HG03442 (cell line): Measurements from ENCODE around the gene KLHL33.
"Not testable (repeated sequence)": the region's sequence is repeated elsewhere in the genome, so short reads cannot be mapped to it uniquely, and the experiment has no call there.

Experiments
- ATAC-seq: cut with Tn5 transposase; IDR thresholded peaks from one replicate; pipeline ENCODE4 v1.9.1; 2021; ENCODE audit warnings: mild to moderate bottlenecking, moderate library complexity; ENCODE audit not compliant: unreplicated experiment

KLHL33 gene

DNA sequence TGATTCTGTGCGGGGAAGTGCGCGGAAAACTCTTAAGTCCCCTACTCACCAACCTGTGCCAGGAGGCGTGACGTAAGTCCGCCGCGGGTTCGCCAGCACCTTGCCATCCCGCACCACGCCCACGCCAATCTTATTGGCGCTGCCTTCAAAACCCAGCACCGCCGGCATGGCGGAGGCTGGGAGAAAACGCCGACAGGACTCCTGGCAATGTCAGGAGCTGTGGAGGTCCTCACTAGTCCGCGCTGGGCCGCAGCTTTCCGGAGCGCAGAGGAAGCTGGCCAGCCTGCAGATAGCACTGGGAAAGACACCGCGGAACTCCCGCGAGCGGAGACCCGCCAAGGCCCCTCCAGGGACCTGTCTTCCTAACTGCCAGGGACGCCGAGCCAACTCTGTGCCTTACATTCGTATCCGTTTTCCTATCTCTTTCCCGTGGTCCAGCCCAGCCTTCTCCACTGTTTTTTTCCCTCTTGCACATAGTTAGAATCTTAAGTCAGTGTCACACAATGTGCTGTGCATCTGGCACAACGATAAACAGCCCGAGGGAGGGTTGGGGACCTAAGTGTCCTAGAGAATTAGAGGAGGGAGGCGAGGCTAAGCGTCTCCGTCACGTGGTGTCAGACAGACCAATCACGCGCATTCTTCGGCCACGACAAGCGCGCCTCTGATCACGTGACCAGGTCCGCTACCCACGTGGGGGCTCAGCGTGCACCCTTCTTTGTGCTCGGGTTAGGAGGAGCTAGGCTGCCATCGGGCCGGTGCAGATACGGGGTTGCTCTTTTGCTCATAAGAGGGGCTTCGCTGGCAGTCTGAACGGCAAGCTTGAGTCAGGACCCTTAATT is 18.8 kb upstream of the KLHL33 start, which contains the start of the genes APEX1 and OSGEP:
Gene APEX1 (plus strand): TSS at position 711 of the 839 bp plus-strand sequence. CDS start 420 bp downstream, outside the sequence.
Gene OSGEP (minus strand): TSS at position 297 of the 839 bp plus-strand sequence. CDS start 129 bp downstream, at position 168.
- peak; percentile 89 for ATAC-seq

DNA sequence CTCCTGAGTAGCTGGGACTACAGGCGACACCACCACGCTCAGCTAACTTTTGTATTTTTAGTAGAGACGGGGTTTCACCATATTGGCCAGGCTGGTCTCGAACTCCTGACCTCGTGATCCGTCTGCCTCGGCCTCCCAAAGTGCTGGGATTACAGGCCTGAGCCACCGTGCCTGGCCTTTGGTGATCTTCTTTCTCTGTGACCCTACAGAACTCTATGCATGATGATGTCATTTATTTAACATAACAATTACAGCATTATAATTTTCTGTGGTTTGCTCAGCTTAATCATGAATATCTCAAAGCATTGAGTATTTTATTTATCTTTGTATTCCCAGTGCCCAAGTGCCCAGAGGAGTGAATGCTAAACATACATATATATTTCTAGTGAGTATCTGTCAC is 16.9 kb upstream of the KLHL33 start:
- not testable (repeated sequence) for ATAC-seq

DNA sequence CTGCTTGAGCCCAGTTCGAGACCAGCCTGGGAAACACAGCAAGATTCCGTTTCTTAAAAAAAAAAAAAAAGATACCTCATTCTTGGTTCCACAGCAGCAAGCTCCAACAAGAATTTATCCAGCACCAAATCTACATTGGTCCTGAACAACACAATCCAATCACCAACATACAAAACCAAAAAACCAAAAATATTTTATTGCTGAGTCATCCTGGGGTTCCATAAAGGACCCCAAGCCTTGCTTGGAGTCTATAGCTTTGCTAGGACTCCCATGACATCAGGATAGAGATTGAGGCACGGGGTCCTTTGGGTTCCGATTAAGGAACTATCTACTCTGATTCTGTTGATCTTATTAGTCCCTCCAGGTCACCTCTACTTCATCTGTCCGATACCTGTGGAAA is 10.9 kb upstream of the KLHL33 start:
- ATAC-seq: no peak

DNA sequence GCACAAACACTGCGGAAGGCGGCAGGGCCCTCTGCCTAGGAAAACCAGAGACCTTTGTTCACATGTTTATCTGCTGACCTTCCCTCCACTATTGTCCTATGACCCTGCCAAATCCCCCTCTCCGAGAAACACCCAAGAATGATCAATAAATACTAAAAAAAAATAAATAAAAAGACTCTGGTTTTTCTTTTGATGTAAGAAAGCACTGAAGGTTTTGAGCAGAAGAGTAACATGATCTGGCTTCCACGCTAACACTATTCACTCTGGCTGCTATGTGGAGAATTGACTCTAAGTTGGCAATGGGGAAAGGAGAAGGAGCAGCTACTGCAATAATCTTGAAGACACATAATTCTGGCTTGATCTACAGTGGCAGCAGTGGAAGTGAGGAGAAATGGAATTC is 7.7 kb upstream of the KLHL33 start:
- ATAC-seq: not testable (repeated sequence)

DNA sequence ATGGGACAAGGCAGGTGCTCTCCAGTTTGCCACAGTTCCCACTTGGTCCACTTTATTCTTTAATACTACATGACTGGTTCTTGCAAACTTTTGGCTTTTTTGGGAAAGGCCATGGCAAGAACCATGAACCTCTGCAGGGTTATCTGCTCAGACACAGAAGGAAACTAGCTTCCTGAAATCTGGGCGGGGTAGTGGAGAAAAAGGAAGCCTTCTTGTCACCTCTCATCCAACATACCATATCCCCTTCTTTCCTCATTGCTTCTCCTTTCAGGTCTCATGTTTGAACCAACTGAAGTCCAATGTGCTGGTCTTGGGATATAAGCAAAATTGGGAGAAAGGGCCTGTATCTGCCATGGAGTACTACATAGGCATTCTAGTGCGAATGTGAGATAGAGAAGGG is 5.5 kb upstream of the KLHL33 start:
- ATAC-seq: no peak

DNA sequence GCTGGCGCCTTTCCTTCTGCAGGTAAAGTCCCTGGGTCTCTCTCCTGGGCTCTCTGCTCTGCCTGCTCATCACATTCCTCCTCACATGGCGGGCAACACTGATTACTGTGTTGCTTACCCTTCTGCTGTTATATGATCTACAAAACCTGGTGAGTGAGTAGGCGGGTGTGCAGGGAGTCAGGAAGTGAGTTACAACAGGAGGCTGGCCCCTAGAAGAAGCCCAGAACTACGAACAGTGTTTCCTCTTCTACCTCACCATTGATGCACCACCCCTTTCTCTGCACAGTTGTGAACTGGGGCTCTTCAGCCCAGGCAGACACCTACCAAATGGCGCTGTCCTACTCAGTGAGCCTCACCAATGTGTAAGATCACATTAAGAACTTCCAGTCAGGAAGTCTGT is 4.9 kb upstream of the KLHL33 start:
- peak; percentile 87 for ATAC-seq

DNA sequence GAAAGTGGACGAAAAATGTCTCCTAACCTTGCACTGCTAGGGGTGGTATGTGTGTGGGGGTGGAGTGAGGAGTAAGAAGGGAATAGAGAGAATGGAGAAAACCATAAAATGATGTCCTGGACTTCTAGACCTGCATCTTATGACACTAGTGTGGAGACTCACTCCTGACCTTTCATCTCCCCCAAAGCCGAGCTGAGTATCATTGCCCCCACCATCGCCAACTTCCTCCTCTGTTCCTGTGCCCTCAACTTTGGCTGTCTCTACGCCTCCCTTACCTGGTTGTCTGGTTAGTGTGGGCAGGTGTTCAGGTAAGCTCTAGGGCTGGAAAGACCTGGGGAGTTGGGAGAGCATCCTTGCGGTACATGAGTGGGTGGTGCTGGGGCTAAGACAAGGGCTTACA is 4.5 kb upstream of the KLHL33 start:
- ATAC-seq: no peak

DNA sequence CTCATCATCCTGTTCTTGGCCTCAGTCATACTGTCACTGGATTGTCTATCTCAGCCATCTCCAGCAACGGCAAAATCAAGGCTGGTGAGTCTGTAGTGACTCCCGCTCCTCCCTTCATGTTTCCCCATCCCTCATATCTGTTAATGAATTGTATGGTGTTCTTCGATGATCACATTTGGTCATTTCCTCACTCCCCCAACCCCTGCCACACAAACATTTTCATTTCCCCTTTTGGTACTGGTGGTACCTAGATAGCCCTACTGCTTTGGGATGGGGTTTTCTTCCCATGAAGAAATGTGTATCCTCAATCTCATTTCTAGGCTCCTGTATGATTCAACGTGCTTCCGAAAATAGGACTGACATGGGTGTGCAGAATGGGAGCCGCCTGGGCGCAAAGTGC is 2.7 kb upstream of the KLHL33 start:
- ATAC-seq: no peak

DNA sequence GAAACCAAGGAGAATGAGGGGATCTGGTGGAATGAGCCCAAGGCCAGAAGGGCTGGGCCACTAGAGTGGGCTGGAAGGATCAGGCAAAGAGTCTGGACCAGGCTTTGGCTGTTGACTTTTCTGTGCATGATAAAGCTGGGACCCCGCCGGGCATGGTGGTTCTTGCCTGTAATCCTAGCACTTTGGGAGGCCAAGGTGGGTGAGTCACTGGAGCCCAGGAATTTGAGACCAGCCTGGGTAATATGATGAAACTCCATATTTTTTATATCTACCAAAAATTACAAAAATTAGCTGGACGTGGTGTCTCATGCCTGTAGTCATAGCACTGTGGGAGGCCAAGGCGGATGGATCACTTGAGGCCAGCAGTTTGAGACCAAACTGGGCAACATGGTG is 393 bp upstream of the KLHL33 start:
- ATAC-seq: no peak

DNA sequence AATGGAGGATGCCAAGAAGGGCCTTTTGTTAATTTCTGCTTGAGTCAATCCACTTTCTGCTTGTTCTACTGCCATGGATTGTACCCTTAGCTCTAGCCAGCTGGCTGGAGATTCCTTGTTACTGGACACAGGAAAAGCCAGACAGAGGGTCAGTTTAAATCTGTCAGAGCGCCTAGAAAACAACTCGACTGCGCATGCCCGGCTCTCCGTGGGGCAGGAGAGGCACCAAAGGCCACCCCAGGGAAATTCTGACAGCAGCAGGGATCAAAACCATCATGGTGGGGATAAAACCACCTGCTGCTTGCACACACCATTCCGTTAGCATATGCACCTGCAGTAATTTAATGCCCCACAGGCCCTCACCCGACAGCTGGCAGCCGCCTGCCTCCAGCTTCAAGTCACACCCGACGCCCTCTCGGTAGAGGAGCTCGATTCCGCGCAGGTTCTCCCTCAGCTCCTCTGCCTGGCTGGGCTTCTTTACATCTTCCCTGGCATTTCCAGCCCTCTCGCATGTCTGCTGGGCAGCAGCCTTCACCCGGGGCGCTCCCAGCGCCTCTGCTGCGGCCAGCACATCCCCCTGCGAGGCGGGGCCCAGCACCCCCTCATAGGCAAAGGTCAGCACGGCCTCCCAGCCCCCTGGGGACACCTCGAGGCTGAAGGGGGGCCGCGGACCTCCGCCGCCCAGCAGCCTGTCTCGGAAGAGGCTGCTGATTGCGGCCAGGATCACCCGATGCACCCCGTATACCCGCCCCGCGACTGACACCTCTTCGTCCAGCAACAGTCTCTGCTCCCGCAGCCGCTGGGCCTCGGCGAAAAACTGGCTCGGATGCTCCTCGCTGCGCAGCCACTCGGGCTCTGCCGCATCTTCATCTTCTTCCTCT is 1.0 kb downstream of the KLHL33 start:
- ATAC-seq: no peak

DNA sequence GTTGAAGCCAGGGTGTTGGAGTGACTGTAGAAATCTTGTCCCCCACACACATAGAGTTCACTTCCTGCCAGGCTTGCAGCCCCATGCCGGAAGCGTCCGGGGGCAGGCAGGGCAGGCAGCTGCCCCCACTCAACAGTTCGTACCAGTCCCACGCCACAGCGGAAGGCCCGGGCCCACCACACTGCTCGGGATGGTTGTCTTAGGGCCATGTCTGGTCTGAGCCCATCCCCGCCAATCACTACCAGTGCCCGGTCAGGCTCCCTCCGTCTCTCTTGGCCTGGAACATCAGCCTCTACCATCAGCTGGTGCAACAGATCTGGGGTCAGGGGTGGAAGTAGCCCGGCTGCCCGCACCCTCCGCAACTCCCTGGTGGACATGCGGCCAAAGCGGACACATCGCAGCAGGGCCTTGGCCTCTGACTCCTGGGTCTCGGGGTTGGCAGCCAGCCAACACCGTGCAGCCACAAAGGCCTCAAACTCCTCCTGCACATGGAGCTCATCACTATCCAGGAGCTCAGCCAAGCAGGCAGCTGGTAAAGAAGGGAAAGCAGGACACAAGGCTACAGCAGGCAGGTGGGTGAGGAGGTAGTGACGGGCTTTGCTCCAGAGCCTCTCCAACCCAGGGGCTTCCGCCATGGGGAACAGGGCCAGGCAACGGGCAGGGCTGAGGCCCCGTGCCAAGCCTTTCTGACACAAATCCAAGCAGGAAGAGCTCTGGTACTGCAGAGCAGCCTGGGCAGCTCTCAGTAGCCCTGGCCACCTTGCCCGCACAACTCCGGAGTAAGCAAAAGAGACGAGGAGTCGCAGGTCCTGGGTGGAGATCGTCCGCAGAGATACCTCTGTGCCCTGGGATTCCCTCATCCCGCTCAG is 5.9 kb downstream of the KLHL33 start:
- no peak for ATAC-seq

DNA sequence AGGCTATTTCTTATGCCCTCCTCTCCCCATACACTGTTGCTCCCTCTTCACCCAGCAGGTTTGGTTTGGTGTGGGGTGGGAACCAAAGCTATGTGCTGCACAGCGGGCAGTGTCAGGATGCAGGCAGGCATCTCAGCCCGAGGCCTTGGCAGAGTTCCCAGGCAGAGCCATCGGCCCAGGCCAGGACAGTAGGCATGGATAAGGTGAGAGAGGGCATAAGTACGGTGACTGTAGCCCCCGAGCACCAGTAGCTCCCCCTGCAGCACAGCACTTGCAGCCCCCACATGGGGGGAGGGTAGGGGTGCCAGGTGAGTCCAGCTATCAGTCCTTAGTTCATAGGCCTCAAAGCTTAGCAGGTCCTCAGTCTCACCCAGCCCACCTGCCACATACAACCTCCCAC is 7.2 kb downstream of the KLHL33 start:
- ATAC-seq: no peak

DNA sequence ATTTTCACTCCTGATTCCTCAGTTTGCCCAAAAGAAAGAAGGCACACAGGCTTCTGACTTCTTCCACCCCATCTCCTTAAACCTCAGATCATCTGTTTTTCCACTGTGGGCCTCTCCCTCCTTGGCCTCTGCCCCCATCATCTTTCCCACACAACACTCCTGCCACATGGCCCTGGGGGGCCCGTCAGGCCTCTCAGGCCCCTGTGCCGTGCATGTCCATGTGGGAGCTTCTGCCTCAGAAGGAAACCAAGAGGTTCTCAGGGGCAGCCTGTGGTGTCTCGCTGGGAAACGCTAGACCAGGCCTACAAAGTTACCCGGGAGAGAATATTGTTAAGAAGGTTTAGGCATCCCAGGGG is 8.0 kb downstream of the KLHL33 start:
- ATAC-seq: peak; percentile 22

DNA sequence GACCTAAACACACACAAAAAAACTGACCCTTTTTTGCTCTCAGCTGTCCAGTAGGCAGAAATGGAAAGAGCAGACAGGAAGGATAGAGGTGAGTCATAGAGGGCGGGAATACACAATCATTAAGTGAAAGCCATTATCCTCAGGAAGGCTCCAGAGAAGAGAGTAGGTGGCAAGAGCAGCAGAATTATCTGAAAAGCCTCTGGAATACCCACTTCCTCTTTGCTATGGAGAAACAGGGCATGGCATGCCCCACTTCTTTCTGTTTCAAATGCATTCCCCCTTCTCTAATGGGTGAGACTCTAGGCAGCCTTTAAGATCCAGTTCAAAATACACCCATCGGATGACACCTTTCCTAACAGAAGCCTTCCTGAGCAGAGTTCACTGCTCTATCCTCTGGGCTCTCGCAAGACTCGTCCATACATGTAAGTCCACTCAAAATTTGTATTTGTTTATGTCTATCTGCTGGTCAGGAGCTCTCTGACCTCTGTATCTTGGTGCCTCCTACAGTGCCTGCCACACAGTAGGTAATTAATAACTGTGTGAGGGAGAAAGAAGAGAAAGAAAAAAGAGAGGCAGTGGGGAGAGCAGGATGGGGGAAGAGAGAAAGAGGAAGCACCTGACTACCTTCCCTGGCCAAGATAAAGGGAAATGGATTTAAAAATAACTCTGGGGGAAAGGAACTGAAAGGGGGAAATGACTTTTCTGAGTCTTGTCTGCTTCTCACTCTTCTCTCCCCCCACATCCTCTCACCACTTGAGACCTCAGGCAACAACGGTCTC is 8.5 kb downstream of the KLHL33 start:
- peak; percentile 71 for ATAC-seq

DNA sequence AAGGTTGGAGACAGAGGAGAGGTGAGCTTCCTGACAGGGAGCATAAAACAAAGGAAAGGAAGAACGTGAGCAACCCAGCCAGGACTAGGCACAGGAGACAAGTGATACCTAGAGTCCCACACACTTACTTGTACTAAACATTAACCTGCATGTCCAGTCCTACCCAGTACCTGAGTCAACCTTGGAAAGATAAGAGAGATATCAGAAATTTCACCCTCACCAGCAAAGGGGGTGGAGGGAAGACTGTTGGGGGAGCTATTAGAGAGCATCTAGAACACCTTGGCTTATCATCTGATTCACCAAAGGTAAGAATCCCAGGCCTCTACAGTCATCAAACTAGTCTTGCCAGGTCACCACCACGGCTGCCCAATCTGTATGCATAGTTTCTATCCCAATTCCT is 11.1 kb downstream of the KLHL33 start:
- no peak for ATAC-seq

DNA sequence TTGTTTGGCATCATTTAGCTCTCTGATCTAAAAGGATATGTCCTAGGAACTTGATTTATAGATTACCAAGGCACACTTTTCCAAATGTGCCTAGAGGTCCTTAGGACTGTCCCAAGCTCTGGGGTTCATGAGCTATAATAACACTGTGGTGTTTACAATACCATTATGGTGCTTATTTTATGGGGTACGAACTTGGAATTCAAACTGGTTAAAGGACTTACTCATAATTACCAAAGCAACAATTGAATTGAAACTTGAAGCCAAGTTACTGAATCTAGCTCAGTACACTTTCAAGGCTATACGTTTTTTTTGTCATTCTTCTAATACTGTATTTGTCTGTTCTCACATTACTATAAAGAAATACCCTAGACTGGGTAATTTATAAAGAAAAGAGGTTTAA is 13.1 kb downstream of the KLHL33 start:
- no peak for ATAC-seq

DNA sequence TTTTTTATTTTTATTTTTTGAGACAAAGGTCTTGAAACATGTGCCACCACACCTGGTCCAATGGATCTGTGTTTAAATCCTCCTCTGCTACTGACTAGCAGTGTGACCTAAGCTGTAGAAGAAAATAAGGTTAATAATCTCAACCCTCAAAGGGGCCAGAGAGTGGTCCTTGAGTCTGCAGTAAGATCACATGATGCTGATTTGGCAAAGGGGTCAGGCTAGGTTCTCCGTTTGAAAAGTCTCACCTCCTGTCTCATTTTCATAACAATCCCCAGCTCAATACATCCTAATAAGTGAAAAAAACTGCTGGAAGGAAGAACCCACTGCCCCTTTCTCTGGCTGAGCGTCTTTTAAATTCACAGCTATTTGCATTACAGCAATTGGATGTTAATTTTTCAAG is 14.7 kb downstream of the KLHL33 start:
- no peak for ATAC-seq

DNA sequence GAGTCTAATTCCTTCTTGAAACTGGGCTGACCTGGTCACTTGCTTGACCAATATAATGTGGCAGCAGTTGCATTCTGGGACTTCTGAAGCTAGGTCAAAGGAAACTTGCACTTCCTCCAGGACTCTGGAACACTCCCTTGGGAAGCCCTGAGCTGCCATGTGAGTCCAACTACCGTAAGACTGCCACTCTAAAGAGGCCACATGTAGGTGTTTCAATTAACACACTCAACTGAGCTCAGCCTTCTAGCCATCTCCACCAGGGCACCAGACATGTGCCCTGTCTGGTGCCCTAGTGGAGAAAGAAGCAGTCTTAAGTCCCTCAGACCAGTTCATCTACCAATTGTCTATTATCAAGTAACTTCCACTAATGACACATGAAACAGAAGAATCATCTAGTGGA is 16.5 kb downstream of the KLHL33 start:
- no peak for ATAC-seq

DNA sequence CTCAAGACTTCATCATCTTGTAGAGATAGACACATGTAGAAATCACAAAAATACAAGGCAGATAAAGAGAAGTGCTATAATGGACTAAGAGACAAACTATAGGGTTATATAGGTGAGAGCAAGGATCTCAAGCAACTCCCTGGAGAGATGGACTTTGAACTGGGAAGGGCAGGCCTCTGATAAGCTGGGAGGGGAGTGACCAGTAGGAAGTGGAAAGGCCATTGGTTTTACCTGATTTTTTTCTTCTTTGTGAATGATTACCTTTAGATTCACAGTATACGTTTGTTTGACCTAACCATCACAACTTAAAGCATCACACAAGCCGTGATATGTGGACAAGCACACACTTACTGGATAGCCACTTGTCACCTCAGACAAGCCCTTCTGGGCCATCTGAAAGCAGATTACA is 17.5 kb downstream of the KLHL33 start:
- ATAC-seq: no peak
